Activated naive CD4-positive, alpha-beta T cell treated with anti-CD3 and anti-CD28 coated beads, Interleukin-2, amount 10 ng/mL, durations not matched to agents 7 days and 5 days (primary cell): ENCODE results near the gene FLVCR2.
A peak's percentile ranks its signal among the peaks of the same experiment; 100 is the strongest.

Experiments
- CTCF ChIA-PET: fragments of 350-600 bp; sonication (Branson Sonifier 250); formaldehyde crosslinking; loops from one replicate; lab custom pipeline; 2021; ENCODE audit warnings: antibody characterized with exemption; lab: Charles Lee
- DNase-seq: peaks from one replicate; pipeline ENCODE4 v3.0.0-alpha.2; 2020
- H3K27ac Mint-ChIP-seq: one replicate; pipeline ENCODE4 v1.8.0; 2021; ENCODE audit warnings: mild to moderate bottlenecking, moderate library complexity, mixed read lengths
- H3K27me3 Mint-ChIP-seq: one replicate; pipeline ENCODE4 v1.8.0; 2021; ENCODE audit warnings: mild to moderate bottlenecking, mixed read lengths
- H3K36me3 Mint-ChIP-seq: one replicate; pipeline ENCODE4 v1.8.0; 2021; ENCODE audit warnings: mixed read lengths
- H3K4me1 Mint-ChIP-seq: one replicate; pipeline ENCODE4 v1.8.0; 2021; ENCODE audit warnings: mixed read lengths
- H3K4me3 Mint-ChIP-seq: one replicate; pipeline ENCODE4 v1.8.0; 2021; ENCODE audit warnings: mild to moderate bottlenecking, moderate library complexity, mixed read lengths
- H3K9me3 Mint-ChIP-seq: one replicate; pipeline ENCODE4 v1.8.0; 2021; ENCODE audit warnings: mixed read lengths

The FLVCR2 gene, protein sequence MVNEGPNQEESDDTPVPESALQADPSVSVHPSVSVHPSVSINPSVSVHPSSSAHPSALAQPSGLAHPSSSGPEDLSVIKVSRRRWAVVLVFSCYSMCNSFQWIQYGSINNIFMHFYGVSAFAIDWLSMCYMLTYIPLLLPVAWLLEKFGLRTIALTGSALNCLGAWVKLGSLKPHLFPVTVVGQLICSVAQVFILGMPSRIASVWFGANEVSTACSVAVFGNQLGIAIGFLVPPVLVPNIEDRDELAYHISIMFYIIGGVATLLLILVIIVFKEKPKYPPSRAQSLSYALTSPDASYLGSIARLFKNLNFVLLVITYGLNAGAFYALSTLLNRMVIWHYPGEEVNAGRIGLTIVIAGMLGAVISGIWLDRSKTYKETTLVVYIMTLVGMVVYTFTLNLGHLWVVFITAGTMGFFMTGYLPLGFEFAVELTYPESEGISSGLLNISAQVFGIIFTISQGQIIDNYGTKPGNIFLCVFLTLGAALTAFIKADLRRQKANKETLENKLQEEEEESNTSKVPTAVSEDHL

DNA sequence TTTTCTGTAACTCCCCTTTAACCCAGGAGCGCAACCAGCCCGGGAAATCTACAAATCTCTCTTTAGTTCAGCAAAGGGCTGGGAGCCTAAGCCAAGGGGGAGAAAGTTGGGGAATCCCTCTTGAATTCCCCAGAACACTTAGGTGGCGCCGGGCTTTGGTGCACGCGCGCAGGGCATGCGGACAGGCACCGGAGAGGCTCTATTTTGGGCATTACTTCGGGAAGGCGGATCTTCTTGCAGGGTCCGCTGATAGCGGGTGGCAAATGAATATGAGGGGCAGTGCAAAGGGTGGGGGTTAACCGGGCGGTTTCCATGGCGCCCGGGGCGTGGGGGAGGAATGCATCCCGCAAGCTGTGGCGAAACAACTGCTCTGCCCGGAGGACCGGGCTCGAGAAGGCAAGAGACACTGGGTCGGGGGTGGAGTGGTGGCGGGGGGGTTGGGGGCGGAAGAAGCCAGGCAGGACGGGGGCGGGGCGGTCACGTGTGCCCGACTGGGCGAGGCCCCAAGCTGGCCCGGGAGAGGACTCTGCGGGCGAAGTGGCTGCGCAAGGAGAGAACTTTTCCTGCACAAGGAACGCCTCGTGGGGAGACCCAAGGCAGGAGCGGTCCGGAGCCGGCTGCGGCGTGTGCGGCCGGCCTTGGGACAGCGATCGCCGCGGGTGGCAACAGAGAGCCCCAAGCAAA, at the start of gene FLVCR2:
Gene FLVCR2 (plus strand): TSS at position 519 of the 684 bp plus-strand sequence. CDS start 353 bp downstream, outside the sequence.
- no peaks in the 10 kb centered on the region for H3K27me3 Mint-ChIP-seq
- H3K36me3 Mint-ChIP-seq, result no peaks in the 10 kb centered on the region
- H3K9me3 Mint-ChIP-seq, result no peaks in the 10 kb centered on the region
- peaks cover 20% of the 10 kb centered on the region for H3K4me1 Mint-ChIP-seq
- H3K27ac Mint-ChIP-seq, result peak within 1 kb of the TSS; percentile 81
- peak; percentile 74 for DNase-seq
- peak within 1 kb of the TSS; percentile 81 for H3K4me3 Mint-ChIP-seq
- CTCF ChIA-PET, result interaction anchor here (0.8 to 6.8 kb wide), 23 partner anchors 10 to 404 kb away, joined by 3 to 159 read pairs (median 4); partner anchors contain the start of gene TGFB3

DNA sequence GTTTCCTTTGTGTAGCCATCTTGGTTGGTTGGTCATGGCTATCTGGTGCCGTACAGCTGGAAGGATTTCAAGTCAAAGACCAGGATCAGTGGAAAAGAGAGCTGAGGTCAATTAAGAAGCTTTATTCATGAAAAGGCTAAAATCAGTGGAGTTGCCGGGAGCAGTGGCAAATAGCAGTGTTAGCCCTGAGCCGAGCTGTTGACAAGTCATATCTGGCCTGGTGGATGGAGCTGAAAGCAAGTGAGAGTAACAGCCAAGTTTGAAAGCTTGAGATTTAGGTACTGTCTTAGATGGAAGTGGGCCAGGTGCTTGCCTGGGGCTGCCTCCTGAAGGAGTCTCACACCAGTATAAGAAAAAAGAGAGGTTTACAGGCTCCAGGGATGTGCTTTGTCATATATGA, 47.2 kb upstream of the FLVCR2 start:
- no peaks in the 10 kb centered on the region for H3K27me3 Mint-ChIP-seq
- no peak for DNase-seq
- H3K27ac Mint-ChIP-seq, result no peak overlapping the region
- CTCF ChIA-PET, result interaction anchor here (0.9 to 1.4 kb wide), 2 partner anchors 14 to 29 kb away, joined by 3 to 4 read pairs; no protein-coding TSS in a partner anchor
- H3K36me3 Mint-ChIP-seq, result peaks cover 59% of the 10 kb centered on the region
- H3K4me1 Mint-ChIP-seq, result peaks cover 51% of the 10 kb centered on the region
- H3K4me3 Mint-ChIP-seq, result no peak overlapping the region
- H3K9me3 Mint-ChIP-seq, result no peaks in the 10 kb centered on the region

DNA sequence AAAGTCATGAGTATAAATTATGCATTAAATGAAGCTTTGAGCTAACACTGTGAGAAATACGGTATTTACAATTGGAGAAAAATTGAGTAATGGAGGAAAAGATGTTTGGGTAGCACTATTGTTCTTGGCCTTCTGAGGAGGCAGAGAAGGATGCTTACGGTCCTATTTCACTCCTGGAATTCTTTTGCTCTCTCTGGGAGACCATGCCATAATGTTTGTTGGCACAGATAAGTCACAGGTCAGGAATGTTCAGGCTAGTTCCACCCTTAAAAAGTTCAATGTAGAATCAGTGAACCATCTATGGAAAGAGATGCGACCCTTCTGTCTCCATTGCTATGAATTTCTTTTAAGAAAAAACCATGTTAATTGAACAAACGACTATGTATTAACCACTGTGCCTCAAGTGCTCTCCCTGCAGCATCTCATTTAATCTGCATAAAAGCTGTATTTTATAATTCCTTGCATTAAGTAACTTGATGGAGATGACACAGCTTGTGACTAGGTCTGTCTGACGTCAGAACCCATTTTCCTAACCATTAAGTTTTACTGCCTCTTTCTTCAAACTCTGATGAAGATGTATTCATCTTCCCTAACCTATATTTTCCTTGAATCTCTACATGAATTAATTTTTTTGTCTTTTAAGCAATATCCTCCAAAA, 46.6 kb upstream of the FLVCR2 start:
- Mint-ChIP-seq H3K9me3 (no peaks in the 10 kb centered on the region), H3K27me3 (no peaks in the 10 kb centered on the region), H3K4me3 (no peak overlapping the region), H3K4me1 (peaks cover 45% of the 10 kb centered on the region), H3K36me3 (peaks cover 54% of the 10 kb centered on the region), H3K27ac (no peak overlapping the region)
- CTCF ChIA-PET, result interaction anchor here (0.9 to 1.4 kb wide), 2 partner anchors 15 to 29 kb away, joined by 3 to 4 read pairs; no protein-coding TSS in a partner anchor
- DNase-seq, result no peak

DNA sequence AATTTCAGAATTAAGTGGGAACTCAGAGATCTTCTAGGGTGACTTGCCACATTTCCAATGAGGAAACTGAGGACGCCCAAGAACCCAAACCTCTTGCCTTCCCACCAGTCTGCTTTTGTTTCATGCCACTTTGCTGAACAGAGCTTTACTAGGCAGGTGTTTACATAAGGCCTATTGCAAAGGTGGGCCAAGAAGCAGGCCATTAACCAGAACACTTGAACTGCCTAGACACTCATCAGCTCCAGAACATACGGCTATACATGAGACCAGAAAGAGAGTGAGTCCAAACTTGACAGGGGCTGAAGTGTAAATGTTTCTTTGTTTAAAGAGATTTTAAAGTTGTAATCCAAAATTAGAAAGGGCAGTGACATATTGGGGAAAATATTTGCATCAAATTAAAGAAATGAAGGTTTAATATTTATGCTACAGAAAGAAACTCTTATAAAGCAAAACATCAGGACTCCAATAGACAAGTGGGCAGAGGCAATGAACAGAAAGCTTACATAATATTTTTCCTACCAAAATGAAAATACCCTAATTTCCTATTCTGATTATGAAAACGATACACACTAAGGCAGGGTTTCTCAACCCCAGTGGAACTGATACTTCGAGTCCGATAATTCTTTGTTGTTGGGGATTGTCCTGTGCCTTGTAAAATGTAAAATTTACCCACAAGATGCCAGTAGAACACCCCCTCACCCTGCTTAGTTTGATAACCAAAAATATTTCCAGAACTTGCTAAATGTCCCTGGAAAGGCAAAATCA, 44.4 kb upstream of the FLVCR2 start:
- H3K4me3 Mint-ChIP-seq, result no peak overlapping the region
- peaks cover 39% of the 10 kb centered on the region for H3K4me1 Mint-ChIP-seq
- CTCF ChIA-PET, result interaction anchor here (1.0 kb wide), 1 partner anchor 27 kb away, joined by 5 read pairs; no protein-coding TSS in a partner anchor
- peaks cover 45% of the 10 kb centered on the region for H3K36me3 Mint-ChIP-seq
- no peaks in the 10 kb centered on the region for H3K27me3 Mint-ChIP-seq
- no peak overlapping the region for H3K27ac Mint-ChIP-seq
- DNase-seq, result no peak
- H3K9me3 Mint-ChIP-seq, result no peaks in the 10 kb centered on the region

DNA sequence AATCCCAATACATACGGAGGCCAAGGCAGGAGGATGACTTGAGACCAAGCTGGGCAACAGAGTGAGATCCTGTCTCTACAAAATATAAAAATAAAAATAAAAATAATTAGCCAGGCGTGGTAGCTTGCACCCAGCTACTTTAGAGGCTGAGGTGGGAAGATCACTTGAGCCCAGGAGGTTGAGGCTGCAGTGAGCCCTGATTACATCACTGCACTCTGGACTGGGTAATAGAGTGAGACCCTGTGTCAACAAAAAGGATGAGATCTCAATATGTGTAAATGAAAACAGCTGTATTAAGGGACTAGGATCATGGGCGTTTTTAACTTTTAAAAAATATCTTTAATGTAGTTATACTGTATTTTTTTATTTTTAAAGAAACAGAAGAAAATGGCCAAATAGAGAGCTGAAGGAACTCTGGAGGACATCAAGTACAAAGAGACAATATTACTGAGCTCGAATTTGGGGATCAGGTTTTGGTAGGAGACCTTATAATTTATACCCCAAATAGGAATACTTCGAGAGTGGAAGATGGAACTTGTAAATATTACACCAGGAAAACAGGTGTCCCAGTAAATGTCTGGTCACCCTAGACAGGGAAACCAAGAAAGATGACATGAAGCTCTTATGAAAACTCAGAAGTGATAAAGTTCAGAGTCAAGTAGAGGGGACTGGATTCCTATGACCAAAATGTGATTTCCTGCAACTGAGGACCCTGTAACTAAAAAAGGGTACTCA, 43.1 kb upstream of the FLVCR2 start:
- H3K27ac Mint-ChIP-seq, result no peak overlapping the region
- CTCF ChIA-PET, result interaction anchor here (0.7 to 1.6 kb wide), 3 partner anchors 14 to 26 kb away, joined by 3 to 5 read pairs (median 3); no protein-coding TSS in a partner anchor
- H3K9me3 Mint-ChIP-seq, result no peaks in the 10 kb centered on the region
- peaks cover 46% of the 10 kb centered on the region for H3K36me3 Mint-ChIP-seq
- no peak overlapping the region for H3K4me3 Mint-ChIP-seq
- peaks cover 50% of the 10 kb centered on the region for H3K4me1 Mint-ChIP-seq
- no peak for DNase-seq
- H3K27me3 Mint-ChIP-seq, result no peaks in the 10 kb centered on the region

DNA sequence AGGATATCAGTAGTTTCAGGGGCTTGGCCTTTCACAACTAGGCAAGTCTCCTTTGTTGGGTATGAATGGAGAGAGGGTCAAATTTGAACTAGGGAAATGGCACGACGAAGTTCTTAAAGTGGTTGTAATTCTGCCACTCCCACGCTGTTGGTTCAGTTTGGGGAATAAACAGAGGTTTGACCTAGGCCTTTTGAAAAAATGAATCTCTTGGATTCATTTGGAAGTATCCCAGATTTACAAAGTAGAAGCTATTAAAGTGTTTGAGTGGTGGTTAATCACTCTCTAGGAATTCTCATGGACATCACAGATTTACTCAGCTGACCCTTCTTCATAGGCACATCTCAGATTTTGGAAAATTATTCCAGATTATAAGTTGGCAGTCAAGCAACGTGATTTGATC, 41.3 kb upstream of the FLVCR2 start:
- Mint-ChIP-seq H3K36me3 (peaks cover 36% of the 10 kb centered on the region), H3K4me3 (no peak overlapping the region), H3K27me3 (no peaks in the 10 kb centered on the region), H3K4me1 (peaks cover 55% of the 10 kb centered on the region), H3K27ac (no peak overlapping the region), H3K9me3 (no peaks in the 10 kb centered on the region)
- DNase-seq, result no peak
- CTCF ChIA-PET, result no interaction called here

DNA sequence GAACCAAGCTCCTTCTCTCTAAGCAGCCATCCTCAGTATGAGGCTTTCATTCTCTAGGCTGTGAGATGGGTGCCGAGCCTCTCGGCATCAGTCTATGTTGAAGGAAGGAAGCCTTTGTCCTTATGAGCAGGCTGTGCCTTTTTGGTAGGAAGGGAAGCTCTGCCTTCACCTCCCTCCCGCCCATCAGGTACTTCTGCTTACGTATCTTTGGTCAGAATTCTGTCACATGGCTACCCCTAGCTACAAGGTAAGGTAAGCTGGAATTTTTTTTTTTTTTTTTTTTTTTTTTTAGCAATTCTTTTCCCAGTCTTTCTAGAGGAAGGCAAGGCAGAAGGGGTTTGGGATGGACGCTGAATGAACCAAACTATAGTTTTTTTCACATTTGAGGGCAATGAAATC, 39.3 kb upstream of the FLVCR2 start:
- no peak for DNase-seq
- H3K27ac Mint-ChIP-seq, result peak overlapping the region; percentile 75
- CTCF ChIA-PET, result interaction anchor here (0.9 to 5.7 kb wide), 3 partner anchors 17 to 85 kb away, joined by 3 to 40 read pairs (median 33); partner anchors contain the start of gene BATF
- H3K36me3 Mint-ChIP-seq, result peaks cover 26% of the 10 kb centered on the region
- no peaks in the 10 kb centered on the region for H3K27me3 Mint-ChIP-seq
- no peaks in the 10 kb centered on the region for H3K9me3 Mint-ChIP-seq
- no peak overlapping the region for H3K4me3 Mint-ChIP-seq
- peaks cover 64% of the 10 kb centered on the region for H3K4me1 Mint-ChIP-seq

DNA sequence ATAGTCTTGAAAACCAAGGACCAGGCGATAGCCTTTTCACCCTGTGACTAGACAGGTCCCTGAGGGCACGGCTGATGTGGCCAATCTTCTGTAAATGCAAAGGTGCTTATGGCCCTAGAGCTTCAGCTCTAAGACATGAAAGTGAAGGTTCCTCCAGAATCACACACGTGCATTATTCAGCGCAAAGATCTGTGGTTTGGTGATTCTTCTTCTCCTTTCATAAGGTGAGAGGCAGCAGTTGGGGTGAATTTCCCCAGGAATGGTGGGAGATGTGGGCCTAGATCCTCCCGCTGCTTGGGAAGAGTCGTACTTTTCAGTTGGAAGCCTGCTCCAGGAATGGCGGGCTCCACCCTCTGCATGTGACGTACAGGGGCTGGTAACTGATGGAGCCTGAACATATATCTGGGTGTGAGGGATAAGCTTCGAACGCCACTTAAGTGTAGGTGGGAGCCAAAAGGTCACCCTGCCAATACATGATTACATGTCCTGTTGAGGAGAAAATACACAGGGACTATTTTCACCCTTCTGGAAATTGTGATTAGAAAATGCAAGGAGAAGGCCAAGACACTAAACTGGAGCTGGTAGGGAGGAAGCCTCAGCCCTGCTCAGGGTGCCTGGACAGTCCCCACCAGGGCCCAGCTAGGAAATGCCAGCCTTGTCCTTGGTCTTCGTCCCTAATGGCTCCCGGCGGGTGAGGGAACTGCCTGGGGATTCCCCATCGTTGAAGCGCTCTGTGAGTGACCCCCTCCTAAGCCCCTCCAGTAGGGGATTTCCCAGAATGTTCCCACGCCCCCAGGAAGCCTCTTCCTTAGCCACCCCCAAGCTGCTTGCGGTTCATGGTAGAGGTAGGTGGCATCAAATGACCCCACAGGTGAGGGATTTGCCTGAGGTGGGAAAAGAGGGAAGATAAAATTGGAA, 38.6 kb upstream of the FLVCR2 start:
- no peaks in the 10 kb centered on the region for H3K9me3 Mint-ChIP-seq
- CTCF ChIA-PET, result interaction anchor here (0.9 to 5.7 kb wide), 4 partner anchors 13 to 86 kb away, joined by 3 to 40 read pairs (median 18); partner anchors contain the start of gene BATF
- no peak overlapping the region for H3K4me3 Mint-ChIP-seq
- peaks cover 25% of the 10 kb centered on the region for H3K36me3 Mint-ChIP-seq
- peak overlapping the region; percentile 75 for H3K27ac Mint-ChIP-seq
- H3K27me3 Mint-ChIP-seq, result no peaks in the 10 kb centered on the region
- no peak for DNase-seq
- H3K4me1 Mint-ChIP-seq, result peaks cover 66% of the 10 kb centered on the region

DNA sequence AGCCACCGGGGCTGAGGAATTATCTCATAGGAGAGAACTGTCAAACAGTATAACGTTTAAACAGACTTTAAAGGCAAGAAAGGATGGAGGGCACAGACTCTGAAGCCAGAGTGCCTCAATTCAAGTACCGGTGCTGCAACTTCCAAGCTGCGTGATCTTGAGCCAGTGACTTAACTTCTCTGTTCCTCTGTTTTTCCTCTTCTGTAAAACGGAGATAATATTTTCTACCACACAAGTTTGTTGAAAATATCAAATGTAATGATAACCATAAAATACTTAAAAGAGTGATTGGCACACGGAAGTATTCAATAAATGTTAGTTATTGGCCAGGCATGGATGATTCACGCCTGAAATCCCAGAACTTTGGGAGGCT, 38.0 kb upstream of the FLVCR2 start:
- H3K36me3 Mint-ChIP-seq, result peaks cover 24% of the 10 kb centered on the region
- H3K27ac Mint-ChIP-seq, result peak overlapping the region; percentile 68
- no peaks in the 10 kb centered on the region for H3K27me3 Mint-ChIP-seq
- DNase-seq, result no peak
- no peak overlapping the region for H3K4me3 Mint-ChIP-seq
- no peaks in the 10 kb centered on the region for H3K9me3 Mint-ChIP-seq
- CTCF ChIA-PET, result interaction anchor here (1.2 to 5.7 kb wide), 3 partner anchors 12 to 20 kb away, joined by 3 to 40 read pairs (median 33); partner anchors contain the start of gene BATF
- peaks cover 67% of the 10 kb centered on the region for H3K4me1 Mint-ChIP-seq

DNA sequence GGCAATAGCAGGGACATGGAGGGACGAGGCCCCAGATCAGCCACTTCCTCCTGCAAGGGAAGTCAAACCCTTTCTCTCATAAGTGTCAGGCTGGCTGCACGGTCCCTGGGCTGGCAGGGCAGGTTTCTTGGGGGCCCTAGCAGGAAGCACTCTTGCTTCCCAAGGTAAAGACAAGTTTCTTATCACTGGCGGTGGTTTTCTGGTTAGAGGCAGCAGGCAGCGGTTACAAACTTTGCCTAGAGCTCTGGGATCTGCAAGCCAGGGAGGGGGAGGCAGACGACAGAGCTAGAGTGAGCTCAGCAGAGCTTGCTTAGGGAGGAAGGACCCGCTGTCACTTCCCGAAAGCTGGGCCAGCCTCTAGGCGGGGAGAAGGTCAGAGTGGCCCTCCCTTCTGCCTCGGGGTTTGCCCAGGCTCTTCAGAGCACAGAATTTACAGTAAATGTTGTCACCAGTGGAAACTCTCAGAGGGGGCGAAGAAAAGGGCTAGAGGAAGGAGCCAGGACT, 35.8 kb upstream of the FLVCR2 start:
- Mint-ChIP-seq H3K4me1 (peaks cover 63% of the 10 kb centered on the region), H3K27me3 (no peaks in the 10 kb centered on the region), H3K27ac (peak overlapping the region; percentile 96), H3K36me3 (peaks cover 24% of the 10 kb centered on the region), H3K4me3 (peak overlapping the region; percentile 66), H3K9me3 (no peaks in the 10 kb centered on the region)
- DNase-seq, result peak; percentile 77
- CTCF ChIA-PET, result interaction anchor here (0.6 to 5.7 kb wide), 10 partner anchors 11 to 247 kb away, joined by 3 to 40 read pairs (median 5); partner anchors contain the start of gene BATF

DNA sequence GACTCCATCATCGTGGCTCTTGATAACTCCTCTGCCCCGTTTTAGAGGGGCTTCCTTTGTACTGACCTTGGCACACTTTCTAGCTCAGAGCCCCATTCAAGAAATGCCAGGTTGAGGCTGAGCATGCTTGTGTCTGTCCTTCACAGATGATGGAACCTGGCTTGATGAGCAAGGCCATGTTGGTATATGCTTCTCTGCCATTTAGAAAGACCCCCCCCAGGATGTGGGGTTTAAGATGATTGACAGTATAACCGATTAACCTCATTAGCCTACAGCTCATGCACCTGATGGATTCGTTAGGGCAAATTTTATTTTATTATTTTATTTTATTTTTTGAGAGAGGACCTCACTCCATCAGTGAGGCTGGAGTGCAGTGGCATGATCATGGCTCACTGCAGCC, 35.2 kb upstream of the FLVCR2 start:
- peaks cover 28% of the 10 kb centered on the region for H3K36me3 Mint-ChIP-seq
- H3K27me3 Mint-ChIP-seq, result no peaks in the 10 kb centered on the region

More for the DNA sequence above, 35.2 kb upstream of the FLVCR2 start:
- H3K4me1 Mint-ChIP-seq, result peaks cover 62% of the 10 kb centered on the region
- DNase-seq, result no peak
- H3K27ac Mint-ChIP-seq, result peak overlapping the region; percentile 96
- no peaks in the 10 kb centered on the region for H3K9me3 Mint-ChIP-seq
- CTCF ChIA-PET, result interaction anchor here (0.9 to 5.7 kb wide), 9 partner anchors 10 to 248 kb away, joined by 3 to 40 read pairs (median 5); partner anchors contain the start of gene BATF
- H3K4me3 Mint-ChIP-seq, result peak overlapping the region; percentile 66
